GM21367 (cell line): Measurements from ENCODE around the gene POLD3.

ENCODE experiments used
- ATAC-seq: cut with Tn5 transposase; IDR thresholded peaks from one replicate; pipeline ENCODE4 v1.9.1; 2021; ENCODE audit not compliant: unreplicated experiment

POLD3 gene

DNA sequence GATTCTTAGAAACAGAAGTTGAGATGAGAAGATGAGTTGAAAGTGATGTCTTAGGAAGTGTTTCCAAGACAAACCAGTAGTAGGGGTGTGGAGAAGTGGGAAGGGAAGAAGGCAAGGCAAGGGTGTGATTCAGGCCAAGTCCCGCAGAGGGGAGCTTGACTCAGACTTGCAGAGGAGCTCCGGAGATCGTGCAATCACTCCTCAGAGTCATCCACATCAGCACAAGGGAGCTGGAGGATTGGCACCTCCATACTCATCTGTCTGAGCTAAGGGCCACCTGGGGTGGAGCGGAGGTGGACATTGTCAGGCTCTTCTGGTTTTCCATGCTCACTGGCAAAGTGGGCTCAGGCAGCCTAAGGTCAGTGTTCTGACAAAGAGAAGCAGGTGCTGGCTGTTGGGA, 94.4 kb downstream of the POLD3 start:
- no peak for ATAC-seq

DNA sequence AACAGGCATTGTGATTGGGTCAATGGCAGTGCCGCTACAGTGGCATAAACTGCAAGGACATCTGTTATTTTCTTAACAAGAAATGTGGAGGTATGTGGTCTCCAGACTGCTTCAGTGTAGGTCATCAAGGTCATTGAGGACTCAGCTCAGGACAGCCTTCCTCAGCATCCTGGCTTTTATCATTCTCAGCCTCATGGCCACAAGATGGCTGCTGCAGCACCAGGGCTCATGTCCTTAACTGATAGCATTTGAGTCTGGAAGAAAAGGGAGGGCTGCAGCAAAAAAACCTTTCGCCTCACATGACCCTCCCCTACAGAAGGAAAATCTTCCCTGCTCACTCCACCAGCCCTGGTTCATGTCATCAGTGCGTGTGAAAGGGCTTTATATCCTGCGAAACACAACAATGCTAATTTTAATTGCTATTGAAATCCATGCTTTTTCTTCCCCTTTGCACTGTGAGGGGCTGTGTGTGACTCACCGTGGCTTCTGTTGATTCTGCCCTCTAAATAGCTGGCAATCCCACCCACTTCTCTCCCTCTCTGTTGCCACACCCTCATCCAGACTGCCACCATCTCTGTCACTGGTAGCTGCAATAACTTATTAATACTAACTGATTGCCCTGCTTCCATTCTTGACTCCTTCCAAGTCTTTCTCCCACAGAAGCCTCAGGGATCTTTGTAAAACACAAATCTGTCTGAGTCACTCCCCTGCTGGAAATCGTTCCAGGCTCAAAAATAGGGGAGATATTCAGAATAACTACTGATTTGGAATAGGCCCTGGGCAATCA, 95.0 kb downstream of the POLD3 start:
- ATAC-seq: no peak

DNA sequence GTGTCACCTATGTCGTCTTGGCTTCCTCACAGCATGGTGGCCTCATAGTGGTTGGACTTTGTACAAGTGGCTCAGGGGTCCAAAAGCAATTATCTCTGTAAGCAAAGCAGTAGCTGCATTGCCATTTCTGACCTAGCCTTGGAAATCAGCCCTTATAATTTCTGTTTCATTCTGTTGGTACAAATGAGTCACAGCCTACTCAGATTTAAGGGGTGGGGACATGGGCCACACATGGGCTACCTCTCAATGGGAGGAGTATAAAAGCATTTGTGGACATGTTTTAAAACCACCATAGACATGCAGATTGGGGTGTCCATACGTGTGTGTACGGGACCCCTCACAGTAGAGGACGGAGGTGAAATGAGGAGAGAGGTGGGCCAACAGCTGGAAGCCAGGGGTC, 97.3 kb downstream of the POLD3 start:
- no peak for ATAC-seq

DNA sequence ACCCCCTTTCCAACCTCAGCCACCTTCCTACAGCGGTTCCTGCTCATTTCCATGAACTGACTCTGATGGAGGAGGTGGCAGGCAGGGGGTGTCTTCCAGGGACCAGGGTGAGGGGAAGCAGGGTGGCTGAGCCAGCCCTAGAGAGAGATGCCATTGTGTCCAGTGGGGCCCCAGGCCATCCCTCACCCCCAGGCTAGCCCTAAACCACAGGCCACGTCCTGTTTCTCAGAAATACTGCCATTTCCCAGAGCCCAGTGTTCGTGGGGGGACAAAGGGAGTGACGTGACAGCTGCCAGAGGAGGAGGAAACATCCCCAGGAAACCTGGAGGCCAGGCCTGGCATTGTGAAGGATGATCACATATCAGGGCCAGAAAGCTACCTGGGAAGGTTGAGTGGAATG, 99.4 kb downstream of the POLD3 start:
- no peak for ATAC-seq
